ENCODE measurements around the gene NYNRIN. TPM values are rescaled to one million over a fixed set of nuclear protein-coding genes. Genes with fewer than 3 reads are reported as not detected.

Gene NYNRIN
- total and polyA plus RNA-seq, 3 donors from 2014 or later: 21.8 to 22.0 (median 21.8) TPM

DNA sequence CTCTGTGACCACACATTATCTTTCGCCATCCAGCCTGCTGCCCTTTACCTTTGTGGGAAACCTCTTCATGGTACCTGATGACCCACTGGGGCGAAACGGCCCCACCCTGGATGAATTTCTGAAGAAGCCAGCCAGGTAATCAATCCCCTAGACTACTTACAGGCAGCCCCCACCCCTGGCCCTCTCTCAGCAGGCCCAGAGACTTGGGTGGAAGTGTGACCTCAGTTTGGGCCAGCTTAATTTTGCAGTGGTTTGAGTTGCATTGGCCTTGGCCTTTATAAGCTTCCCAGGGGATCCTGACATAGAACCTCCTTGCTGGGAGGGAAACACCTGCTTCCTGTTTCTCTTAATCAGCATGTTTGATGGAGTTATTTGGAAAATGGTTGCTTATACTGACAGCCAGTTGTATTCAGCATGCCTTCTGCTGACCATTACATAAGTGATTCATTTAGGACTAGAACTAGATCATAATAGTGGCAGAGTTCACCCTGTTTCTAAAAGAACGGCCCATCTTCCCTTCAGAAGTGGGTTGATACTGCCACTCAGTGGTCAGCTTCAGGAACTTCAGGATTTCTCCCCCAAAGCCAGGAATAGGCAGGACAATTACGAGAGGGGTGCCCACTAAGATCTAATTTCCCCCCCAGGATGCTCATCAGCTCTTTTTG lies 37.7 kb downstream of the NYNRIN start:
- TF ChIP-seq, protein P1, sequence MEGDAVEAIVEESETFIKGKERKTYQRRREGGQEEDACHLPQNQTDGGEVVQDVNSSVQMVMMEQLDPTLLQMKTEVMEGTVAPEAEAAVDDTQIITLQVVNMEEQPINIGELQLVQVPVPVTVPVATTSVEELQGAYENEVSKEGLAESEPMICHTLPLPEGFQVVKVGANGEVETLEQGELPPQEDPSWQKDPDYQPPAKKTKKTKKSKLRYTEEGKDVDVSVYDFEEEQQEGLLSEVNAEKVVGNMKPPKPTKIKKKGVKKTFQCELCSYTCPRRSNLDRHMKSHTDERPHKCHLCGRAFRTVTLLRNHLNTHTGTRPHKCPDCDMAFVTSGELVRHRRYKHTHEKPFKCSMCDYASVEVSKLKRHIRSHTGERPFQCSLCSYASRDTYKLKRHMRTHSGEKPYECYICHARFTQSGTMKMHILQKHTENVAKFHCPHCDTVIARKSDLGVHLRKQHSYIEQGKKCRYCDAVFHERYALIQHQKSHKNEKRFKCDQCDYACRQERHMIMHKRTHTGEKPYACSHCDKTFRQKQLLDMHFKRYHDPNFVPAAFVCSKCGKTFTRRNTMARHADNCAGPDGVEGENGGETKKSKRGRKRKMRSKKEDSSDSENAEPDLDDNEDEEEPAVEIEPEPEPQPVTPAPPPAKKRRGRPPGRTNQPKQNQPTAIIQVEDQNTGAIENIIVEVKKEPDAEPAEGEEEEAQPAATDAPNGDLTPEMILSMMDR (IDR thresholded peaks at IDR 0.05): peak; percentile 70 to 89 (median 74)
- no peak for TF ChIP-seq POLR2A (IDR thresholded peaks at IDR 0.05)
- intact Hi-C loops (cut with DNase I; ENCODE audit: low total_unique reads): no loop called here
- H3K27ac ChIP-seq: peak overlapping the region in 1 of 2 donors; percentile 8
- H3K4me1 ChIP-seq: peaks cover 27% of the 10 kb centered on the region
- no peak for DNase-seq
- H3K9me3 ChIP-seq: no peaks in the 10 kb centered on the region
- H3K36me3 ChIP-seq (ENCODE audit: low read depth, missing control alignments): no peaks in the 10 kb centered on the region
- no peaks in the 10 kb centered on the region for H3K27me3 ChIP-seq
- 58 to 61% methylated on average over 5 of the region's 5 CpGs for WGBS, 2 donors
- H3K4me3 ChIP-seq: no peak overlapping the region

GRCh38 chr14:24437020-24437735 lies 38.4 kb downstream of the NYNRIN start:
- no peaks in the 10 kb centered on the region for H3K27me3 ChIP-seq
- TF ChIP-seq, protein P1 (IDR thresholded peaks at IDR 0.05): no peak
- TF ChIP-seq POLR2A (IDR thresholded peaks at IDR 0.05): no peak
- H3K27ac ChIP-seq: peak overlapping the region in 1 of 2 donors; percentile 21
- H3K4me3 ChIP-seq: no peak overlapping the region
- H3K36me3 ChIP-seq (ENCODE audit: low read depth, missing control alignments): no peaks in the 10 kb centered on the region
- H3K4me1 ChIP-seq: peaks cover 25% of the 10 kb centered on the region
- no peak for DNase-seq
- H3K9me3 ChIP-seq: no peaks in the 10 kb centered on the region
- whole genome bisulfite sequencing, 2 donors: 66 to 69% methylated on average over 10 to 12 of the region's 12 CpGs
- intact Hi-C loops (cut with DNase I; ENCODE audit: low total_unique reads): no loop called here

GRCh38 chr14:24437736-24438067 lies 38.9 kb downstream of the NYNRIN start:
- WGBS, 2 donors: 51 to 54% methylated on average over 2 of the region's 2 CpGs
- H3K36me3 ChIP-seq (ENCODE audit: low read depth, missing control alignments): no peaks in the 10 kb centered on the region
- DNase-seq: no peak
- TF ChIP-seq, protein P1 (IDR thresholded peaks at IDR 0.05): no peak
- TF ChIP-seq POLR2A (IDR thresholded peaks at IDR 0.05): no peak
- no peaks in the 10 kb centered on the region for H3K9me3 ChIP-seq
- H3K27me3 ChIP-seq: no peaks in the 10 kb centered on the region
- H3K4me1 ChIP-seq: peaks cover 22% of the 10 kb centered on the region
- intact Hi-C loops (cut with DNase I; ENCODE audit: low total_unique reads): no loop called here
- peak overlapping the region in 1 of 2 donors; percentile 21 for H3K27ac ChIP-seq
- H3K4me3 ChIP-seq: no peak overlapping the region

DNA sequence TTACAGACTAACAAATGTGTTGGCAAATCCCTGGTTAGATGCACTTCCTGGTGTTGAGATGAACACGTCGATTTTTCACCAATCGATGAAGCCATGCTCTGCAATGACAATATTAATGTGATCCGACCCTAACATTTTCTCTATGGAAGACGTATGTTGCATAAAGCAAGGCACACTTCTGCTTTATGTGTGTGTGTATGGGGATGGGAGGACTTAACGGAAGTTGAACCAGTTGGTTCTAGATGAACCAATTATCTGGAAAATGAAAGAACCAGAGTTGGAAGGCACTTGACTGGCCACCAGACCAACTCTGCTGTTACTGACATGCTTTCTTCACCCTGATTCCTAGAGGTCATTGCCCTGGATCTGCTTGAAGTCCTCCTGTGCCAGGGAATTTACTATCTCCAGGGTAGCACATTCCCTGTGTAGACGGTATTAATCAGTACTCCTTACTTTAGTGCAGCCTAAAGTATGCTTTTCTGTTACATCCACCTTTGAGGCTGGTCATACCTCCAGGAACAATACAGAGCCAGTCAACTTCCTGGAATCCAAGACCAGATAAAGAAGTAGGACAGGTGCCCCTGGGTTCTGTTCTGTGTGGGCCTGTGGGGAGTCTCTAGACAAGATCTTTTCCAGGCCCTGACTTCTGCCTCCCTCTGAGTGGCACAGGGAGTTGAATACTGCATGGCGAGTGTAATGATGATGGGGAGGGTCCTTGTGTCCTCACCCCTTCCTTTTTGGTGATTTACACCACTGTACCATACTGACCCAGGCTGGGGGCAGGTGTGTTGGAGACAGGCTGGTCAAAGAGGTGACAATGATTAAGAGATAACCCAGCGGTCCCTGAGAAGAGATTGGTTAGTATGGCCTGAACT lies 39.7 kb downstream of the NYNRIN start:
- Histone ChIP-seq H3K4me3 (no peak overlapping the region), H3K27ac (peak overlapping the region in 1 of 2 donors; percentile 21), H3K36me3 (ENCODE audit: low read depth, missing control alignments) (no peaks in the 10 kb centered on the region), H3K4me1 (peaks cover 22% of the 10 kb centered on the region), H3K9me3 (no peaks in the 10 kb centered on the region), H3K27me3 (no peaks in the 10 kb centered on the region)
- WGBS, 2 donors: 61 to 68% methylated on average over 9 of the region's 9 CpGs
- intact Hi-C loops (cut with DNase I; ENCODE audit: low total_unique reads): no loop called here
- TF ChIP-seq, protein P1 (IDR thresholded peaks at IDR 0.05): no peak
- DNase-seq: no peak
